Measurements from ENCODE around the gene ZNF135. TPM values are rescaled to one million over a fixed set of nuclear protein-coding genes. Genes with fewer than 3 reads are reported as not detected.

The ZNF135 gene
- total RNA-seq, 1 experiment from 2014 or later = not detected

DNA sequence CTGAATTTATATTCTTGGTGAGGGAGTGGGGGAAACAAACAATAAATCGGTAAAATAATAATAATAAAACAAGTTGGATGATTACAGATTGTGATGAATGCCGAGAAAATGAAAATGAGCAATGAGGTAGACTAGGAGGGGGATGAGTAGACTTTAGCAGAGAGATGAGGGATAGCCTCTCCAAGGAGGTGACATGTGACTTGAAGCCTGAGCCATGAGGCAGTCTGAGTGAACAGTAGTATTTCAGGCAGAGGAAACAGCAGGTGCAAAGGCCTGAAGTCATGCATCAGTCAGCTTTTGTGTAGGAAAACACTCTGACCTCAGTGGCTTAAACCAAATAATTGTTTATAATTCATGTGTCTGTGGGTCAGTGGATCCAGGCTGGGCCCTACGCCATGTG is 4.6 kb downstream of the ZNF135 start:
- DNase-seq = no peak
- intact Hi-C loops (cut with micrococcal nuclease) = no loop called here
- BruUV-seq (replicated peaks) = no TSS peak
- Histone ChIP-seq H3K9me2 (replicated peaks; ENCODE audit: low read length) (no peaks in the 10 kb centered on the region), H2AFZ (ENCODE audit: low read length) (no peak overlapping the region), H3K9ac (ENCODE audit: low read length) (no peak overlapping the region), H4K20me1 (ENCODE audit: low read length) (no peaks in the 10 kb centered on the region), H3K4me2 (ENCODE audit: low read length) (no peak overlapping the region), H3K4me1 (ENCODE audit: insufficient read depth, low read length) (no peaks in the 10 kb centered on the region), H3K27me3 (ENCODE audit: low read length) (no peaks in the 10 kb centered on the region), H3K27ac (ENCODE audit: low read length) (no peak overlapping the region), H3K36me3 (ENCODE audit: low read depth, low read length) (no peaks in the 10 kb centered on the region), H3F3A (ENCODE audit: low read length, unreplicated experiment) (no peaks in the 10 kb centered on the region), H3K9me3 (ENCODE audit: low read length) (peaks cover 69% of the 10 kb centered on the region), H3K79me2 (ENCODE audit: low read length) (no peaks in the 10 kb centered on the region), H3K4me3 (ENCODE audit: low read length) (no peak overlapping the region)
- POLR2A ChIA-PET (ENCODE audit: unreplicated experiment) = no interaction called here
- TF ChIP-seq EZH2 (IDR thresholded peaks at IDR 0.05; ENCODE audit: low read length, unreplicated experiment) (no peak), EZH2phosphoT487 (IDR thresholded peaks at IDR 0.05; ENCODE audit: borderline replicate concordance, low read length) (no peak)
- TF ChIP-seq, protein P1, sequence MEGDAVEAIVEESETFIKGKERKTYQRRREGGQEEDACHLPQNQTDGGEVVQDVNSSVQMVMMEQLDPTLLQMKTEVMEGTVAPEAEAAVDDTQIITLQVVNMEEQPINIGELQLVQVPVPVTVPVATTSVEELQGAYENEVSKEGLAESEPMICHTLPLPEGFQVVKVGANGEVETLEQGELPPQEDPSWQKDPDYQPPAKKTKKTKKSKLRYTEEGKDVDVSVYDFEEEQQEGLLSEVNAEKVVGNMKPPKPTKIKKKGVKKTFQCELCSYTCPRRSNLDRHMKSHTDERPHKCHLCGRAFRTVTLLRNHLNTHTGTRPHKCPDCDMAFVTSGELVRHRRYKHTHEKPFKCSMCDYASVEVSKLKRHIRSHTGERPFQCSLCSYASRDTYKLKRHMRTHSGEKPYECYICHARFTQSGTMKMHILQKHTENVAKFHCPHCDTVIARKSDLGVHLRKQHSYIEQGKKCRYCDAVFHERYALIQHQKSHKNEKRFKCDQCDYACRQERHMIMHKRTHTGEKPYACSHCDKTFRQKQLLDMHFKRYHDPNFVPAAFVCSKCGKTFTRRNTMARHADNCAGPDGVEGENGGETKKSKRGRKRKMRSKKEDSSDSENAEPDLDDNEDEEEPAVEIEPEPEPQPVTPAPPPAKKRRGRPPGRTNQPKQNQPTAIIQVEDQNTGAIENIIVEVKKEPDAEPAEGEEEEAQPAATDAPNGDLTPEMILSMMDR (conservative IDR thresholded peaks at IDR 0.05; ENCODE audit: low read depth, low read length) = no peak
- ATAC-seq = no peak
- CTCF ChIA-PET = no interaction called here

DNA sequence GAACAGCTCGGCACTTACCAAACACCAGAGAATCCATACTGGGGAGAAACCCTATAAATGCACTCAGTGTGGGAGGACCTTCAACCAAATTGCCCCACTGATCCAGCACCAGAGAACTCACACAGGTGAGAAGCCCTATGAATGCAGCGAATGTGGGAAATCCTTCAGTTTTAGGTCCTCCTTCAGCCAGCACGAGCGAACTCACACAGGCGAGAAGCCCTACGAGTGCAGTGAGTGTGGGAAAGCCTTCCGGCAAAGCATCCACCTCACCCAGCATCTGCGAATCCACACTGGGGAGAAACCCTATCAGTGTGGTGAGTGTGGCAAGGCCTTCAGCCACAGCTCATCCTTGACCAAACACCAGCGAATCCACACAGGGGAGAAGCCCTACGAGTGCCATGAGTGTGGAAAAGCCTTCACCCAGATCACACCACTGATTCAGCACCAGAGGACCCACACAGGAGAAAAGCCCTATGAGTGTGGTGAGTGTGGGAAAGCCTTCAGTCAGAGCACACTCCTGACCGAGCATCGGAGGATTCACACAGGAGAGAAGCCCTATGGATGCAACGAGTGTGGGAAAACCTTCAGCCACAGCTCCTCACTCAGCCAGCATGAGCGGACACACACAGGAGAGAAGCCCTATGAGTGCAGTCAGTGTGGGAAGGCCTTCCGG is 8.3 kb downstream of the ZNF135 start:
- no peaks in the 10 kb centered on the region for H3K36me3 ChIP-seq (ENCODE audit: low read depth, low read length)
- no TSS peak for BruUV-seq (replicated peaks)
- ChIA-PET POLR2A (ENCODE audit: unreplicated experiment) (no interaction called here), CTCF (no interaction called here)
- intact Hi-C loops (cut with micrococcal nuclease) = no loop called here
- no peak overlapping the region for H3K27ac ChIP-seq (ENCODE audit: low read length)
- no peaks in the 10 kb centered on the region for H3K4me1 ChIP-seq (ENCODE audit: insufficient read depth, low read length)
- H3K4me2 ChIP-seq (ENCODE audit: low read length) = no peak overlapping the region
- peaks cover 72% of the 10 kb centered on the region for H3K9me3 ChIP-seq (ENCODE audit: low read length)
- no peaks in the 10 kb centered on the region for H3F3A ChIP-seq (ENCODE audit: low read length, unreplicated experiment)
- H3K4me3 ChIP-seq (ENCODE audit: low read length) = no peak overlapping the region
- no peak for ATAC-seq
- no peak for TF ChIP-seq EZH2phosphoT487 (IDR thresholded peaks at IDR 0.05; ENCODE audit: borderline replicate concordance, low read length)
- TF ChIP-seq, protein P1 (conservative IDR thresholded peaks at IDR 0.05; ENCODE audit: low read depth, low read length) = no peak
- TF ChIP-seq EZH2 (IDR thresholded peaks at IDR 0.05; ENCODE audit: low read length, unreplicated experiment) = no peak
- H3K9me2 ChIP-seq (replicated peaks; ENCODE audit: low read length) = no peaks in the 10 kb centered on the region
- H2AFZ ChIP-seq (ENCODE audit: low read length) = no peak overlapping the region
- no peaks in the 10 kb centered on the region for H4K20me1 ChIP-seq (ENCODE audit: low read length)
- no peak overlapping the region for H3K9ac ChIP-seq (ENCODE audit: low read length)
- no peaks in the 10 kb centered on the region for H3K79me2 ChIP-seq (ENCODE audit: low read length)
- no peak for DNase-seq
- H3K27me3 ChIP-seq (ENCODE audit: low read length) = no peaks in the 10 kb centered on the region

DNA sequence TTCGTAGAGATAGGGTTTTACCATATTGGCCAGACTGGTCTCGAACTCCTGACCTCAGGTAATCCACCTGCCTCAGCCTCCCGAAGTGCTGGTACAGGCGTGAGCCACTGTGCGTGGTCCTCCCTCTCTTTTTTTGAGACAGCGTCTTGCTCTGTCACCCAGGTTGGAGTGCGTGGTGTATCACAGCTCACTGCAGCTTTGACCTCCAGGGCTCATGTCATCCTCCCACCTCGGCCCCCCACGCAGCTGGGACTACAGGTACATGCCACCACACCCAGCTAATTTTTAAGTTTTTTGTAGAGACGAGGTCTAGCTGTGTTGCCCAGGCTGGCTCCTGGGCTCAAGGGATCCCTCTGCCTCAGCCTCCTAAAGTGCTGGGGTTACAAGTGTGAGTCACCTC is 20.7 kb downstream of the ZNF135 start:
- H3K4me1 ChIP-seq (ENCODE audit: insufficient read depth, low read length) = no peaks in the 10 kb centered on the region
- peaks cover 43% of the 10 kb centered on the region for H3K9me3 ChIP-seq (ENCODE audit: low read length)
- H3K4me2 ChIP-seq (ENCODE audit: low read length) = no peak overlapping the region
- intact Hi-C loops (cut with micrococcal nuclease) = no loop called here
- BruUV-seq (replicated peaks) = no TSS peak
- no peaks in the 10 kb centered on the region for H3K36me3 ChIP-seq (ENCODE audit: low read depth, low read length)
- no peak overlapping the region for H3K4me3 ChIP-seq (ENCODE audit: low read length)
- H3F3A ChIP-seq (ENCODE audit: low read length, unreplicated experiment) = no peaks in the 10 kb centered on the region
- no peak for ATAC-seq
- no peak overlapping the region for H2AFZ ChIP-seq (ENCODE audit: low read length)
- TF ChIP-seq, protein P1 (conservative IDR thresholded peaks at IDR 0.05; ENCODE audit: low read depth, low read length) = no peak
- no peak for TF ChIP-seq EZH2 (IDR thresholded peaks at IDR 0.05; ENCODE audit: low read length, unreplicated experiment)
- no peak for TF ChIP-seq EZH2phosphoT487 (IDR thresholded peaks at IDR 0.05; ENCODE audit: borderline replicate concordance, low read length)
- DNase-seq = no peak
- H3K27me3 ChIP-seq (ENCODE audit: low read length) = no peaks in the 10 kb centered on the region
- H3K27ac ChIP-seq (ENCODE audit: low read length) = no peak overlapping the region
- H3K9me2 ChIP-seq (replicated peaks; ENCODE audit: low read length) = no peaks in the 10 kb centered on the region
- CTCF ChIA-PET = no interaction called here
- H3K9ac ChIP-seq (ENCODE audit: low read length) = no peak overlapping the region
- H4K20me1 ChIP-seq (ENCODE audit: low read length) = no peaks in the 10 kb centered on the region
- no peaks in the 10 kb centered on the region for H3K79me2 ChIP-seq (ENCODE audit: low read length)
- POLR2A ChIA-PET (ENCODE audit: unreplicated experiment) = no interaction called here

Data from PC-3 (cell line).